ENCODE results near the gene ABCA13.

The ABCA13 gene

DNA sequence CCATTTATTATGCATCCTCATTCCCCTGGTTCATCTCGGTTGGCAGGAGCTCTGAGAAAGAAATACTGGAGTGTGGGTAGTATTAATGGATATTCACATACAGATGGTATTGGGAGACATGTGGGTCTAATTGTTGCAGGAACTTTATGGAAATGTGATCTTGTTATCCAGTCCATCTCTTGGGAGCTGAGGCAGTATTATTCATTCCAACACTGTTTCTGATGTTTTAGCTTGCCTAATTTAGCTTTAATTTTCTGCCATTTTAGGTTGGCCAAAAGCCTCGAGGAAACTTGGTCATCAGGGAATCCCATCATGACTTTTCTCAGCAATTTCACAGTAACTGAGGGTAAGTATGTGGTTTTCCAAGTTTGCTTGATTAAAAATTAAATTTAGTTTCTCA lies 125.7 kb downstream of the ABCA13 start:
- TF ChIP-seq CEBPB (IDR thresholded peaks at IDR 0.05) (no peak), YY1 (IDR thresholded peaks at IDR 0.05; ENCODE audit: low read depth) (no peak), EGR1 (IDR thresholded peaks at IDR 0.05) (no peak), ZBTB7A (IDR thresholded peaks at IDR 0.05; ENCODE audit: low read depth) (no peak), FOXM1 (IDR thresholded peaks at IDR 0.05; ENCODE audit: borderline replicate concordance, low read depth) (no peak), TCF12 (IDR thresholded peaks at IDR 0.05; ENCODE audit: low read depth) (no peak), CREB1 (IDR thresholded peaks at IDR 0.05; ENCODE audit: low read depth) (no peak), NFIC (IDR thresholded peaks at IDR 0.05) (no peak), TAF1 (IDR thresholded peaks at IDR 0.05; ENCODE audit: low read depth) (no peak), TEAD4 (IDR thresholded peaks at IDR 0.05) (no peak), RAD21 (IDR thresholded peaks at IDR 0.05; ENCODE audit: low read depth) (no peak), EP300 (IDR thresholded peaks at IDR 0.05; ENCODE audit: borderline replicate concordance) (no peak)
- TF ChIP-seq, protein P1, sequence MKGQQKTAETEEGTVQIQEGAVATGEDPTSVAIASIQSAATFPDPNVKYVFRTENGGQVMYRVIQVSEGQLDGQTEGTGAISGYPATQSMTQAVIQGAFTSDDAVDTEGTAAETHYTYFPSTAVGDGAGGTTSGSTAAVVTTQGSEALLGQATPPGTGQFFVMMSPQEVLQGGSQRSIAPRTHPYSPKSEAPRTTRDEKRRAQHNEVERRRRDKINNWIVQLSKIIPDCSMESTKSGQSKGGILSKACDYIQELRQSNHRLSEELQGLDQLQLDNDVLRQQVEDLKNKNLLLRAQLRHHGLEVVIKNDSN (IDR thresholded peaks at IDR 0.05): no peak
- TF ChIP-seq, protein P2, sequence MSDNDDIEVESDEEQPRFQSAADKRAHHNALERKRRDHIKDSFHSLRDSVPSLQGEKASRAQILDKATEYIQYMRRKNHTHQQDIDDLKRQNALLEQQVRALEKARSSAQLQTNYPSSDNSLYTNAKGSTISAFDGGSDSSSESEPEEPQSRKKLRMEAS (IDR thresholded peaks at IDR 0.05): no peak
- TF ChIP-seq, protein P3, sequence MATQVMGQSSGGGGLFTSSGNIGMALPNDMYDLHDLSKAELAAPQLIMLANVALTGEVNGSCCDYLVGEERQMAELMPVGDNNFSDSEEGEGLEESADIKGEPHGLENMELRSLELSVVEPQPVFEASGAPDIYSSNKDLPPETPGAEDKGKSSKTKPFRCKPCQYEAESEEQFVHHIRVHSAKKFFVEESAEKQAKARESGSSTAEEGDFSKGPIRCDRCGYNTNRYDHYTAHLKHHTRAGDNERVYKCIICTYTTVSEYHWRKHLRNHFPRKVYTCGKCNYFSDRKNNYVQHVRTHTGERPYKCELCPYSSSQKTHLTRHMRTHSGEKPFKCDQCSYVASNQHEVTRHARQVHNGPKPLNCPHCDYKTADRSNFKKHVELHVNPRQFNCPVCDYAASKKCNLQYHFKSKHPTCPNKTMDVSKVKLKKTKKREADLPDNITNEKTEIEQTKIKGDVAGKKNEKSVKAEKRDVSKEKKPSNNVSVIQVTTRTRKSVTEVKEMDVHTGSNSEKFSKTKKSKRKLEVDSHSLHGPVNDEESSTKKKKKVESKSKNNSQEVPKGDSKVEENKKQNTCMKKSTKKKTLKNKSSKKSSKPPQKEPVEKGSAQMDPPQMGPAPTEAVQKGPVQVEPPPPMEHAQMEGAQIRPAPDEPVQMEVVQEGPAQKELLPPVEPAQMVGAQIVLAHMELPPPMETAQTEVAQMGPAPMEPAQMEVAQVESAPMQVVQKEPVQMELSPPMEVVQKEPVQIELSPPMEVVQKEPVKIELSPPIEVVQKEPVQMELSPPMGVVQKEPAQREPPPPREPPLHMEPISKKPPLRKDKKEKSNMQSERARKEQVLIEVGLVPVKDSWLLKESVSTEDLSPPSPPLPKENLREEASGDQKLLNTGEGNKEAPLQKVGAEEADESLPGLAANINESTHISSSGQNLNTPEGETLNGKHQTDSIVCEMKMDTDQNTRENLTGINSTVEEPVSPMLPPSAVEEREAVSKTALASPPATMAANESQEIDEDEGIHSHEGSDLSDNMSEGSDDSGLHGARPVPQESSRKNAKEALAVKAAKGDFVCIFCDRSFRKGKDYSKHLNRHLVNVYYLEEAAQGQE (IDR thresholded peaks at IDR 0.05; ENCODE audit: low read depth): no peak

DNA sequence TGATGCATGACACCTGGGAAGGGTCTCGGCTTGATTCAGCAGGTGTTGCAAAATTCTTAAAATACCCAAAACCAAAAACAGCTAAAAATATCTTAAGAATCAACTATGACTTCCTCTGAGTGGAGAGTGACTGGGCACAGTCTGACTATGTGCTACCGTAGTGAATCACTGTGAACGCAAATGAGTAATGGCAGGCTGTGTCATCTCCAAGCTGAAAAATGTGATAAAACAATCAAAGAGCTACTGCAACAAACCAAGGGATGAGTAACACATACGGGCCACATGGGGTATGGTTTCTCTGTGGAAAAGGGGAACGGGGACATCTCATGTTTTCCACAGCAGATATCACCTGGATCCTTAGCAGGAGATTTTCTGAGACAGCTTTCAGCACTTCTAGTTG lies 127.5 kb downstream of the ABCA13 start:
- TF ChIP-seq, protein P3 (IDR thresholded peaks at IDR 0.05; ENCODE audit: low read depth): no peak
- TF ChIP-seq TAF1 (IDR thresholded peaks at IDR 0.05; ENCODE audit: low read depth): no peak
- no peak for TF ChIP-seq TEAD4 (IDR thresholded peaks at IDR 0.05)
- no peak for TF ChIP-seq CREB1 (IDR thresholded peaks at IDR 0.05; ENCODE audit: low read depth)
- no peak for TF ChIP-seq YY1 (IDR thresholded peaks at IDR 0.05; ENCODE audit: low read depth)
- TF ChIP-seq, protein P1 (IDR thresholded peaks at IDR 0.05): no peak

DNA sequence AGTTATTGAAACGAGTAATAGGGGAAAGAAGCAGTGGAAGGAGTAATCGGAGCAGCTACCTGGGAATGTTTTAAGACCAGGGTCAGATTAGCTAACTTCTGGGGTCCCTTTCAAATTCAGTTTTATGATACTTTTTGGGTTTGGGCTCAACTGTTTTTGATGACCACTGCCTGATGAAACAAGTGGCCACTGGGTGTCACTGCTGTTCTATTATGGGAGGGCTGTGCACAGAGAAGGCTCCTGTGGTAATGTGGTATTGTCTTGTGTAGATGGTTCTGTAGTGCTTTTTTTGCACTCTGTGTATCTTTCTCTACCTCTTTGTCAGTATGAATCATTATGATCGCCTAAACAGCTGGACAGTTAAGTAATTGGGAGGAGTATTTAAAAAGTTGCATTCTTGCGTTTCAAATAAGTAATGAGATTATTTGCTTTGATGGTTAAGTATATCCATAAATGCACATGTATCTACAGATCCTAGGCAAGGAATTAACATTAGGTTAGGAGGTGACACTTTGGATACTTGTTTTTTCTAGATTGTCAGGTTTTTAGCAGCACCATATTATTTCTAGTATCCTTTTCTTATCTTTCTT lies 128.4 kb downstream of the ABCA13 start:
- TF ChIP-seq, protein P2 (IDR thresholded peaks at IDR 0.05): no peak
- TF ChIP-seq RAD21 (IDR thresholded peaks at IDR 0.05; ENCODE audit: low read depth) (peak; percentile 80), TAF1 (IDR thresholded peaks at IDR 0.05; ENCODE audit: low read depth) (no peak), TEAD4 (IDR thresholded peaks at IDR 0.05) (no peak), FOXM1 (IDR thresholded peaks at IDR 0.05; ENCODE audit: borderline replicate concordance, low read depth) (no peak), CREB1 (IDR thresholded peaks at IDR 0.05; ENCODE audit: low read depth) (no peak), TCF12 (IDR thresholded peaks at IDR 0.05; ENCODE audit: low read depth) (no peak)

DNA sequence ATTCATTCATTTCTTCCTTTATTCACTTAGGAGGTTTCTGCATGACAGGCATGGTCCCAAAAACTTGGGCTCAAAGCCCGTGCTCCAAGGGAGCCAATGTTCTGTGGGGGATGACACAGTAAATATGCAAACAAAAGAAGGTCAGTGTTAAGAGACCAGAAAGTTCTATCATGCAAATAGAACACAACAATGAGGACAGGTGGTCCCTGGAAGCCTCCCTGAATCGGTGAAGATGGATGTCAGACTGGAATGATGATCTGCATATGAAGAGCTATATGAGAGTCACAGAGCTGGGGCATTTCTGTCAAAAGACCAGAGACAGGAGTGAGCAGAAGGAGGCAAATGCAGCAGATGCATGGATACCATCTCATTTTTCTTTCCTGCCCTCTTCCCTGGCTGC lies 129.0 kb downstream of the ABCA13 start:
- TF ChIP-seq ZBTB7A (IDR thresholded peaks at IDR 0.05; ENCODE audit: low read depth): no peak
- no peak for TF ChIP-seq EP300 (IDR thresholded peaks at IDR 0.05; ENCODE audit: borderline replicate concordance)

DNA sequence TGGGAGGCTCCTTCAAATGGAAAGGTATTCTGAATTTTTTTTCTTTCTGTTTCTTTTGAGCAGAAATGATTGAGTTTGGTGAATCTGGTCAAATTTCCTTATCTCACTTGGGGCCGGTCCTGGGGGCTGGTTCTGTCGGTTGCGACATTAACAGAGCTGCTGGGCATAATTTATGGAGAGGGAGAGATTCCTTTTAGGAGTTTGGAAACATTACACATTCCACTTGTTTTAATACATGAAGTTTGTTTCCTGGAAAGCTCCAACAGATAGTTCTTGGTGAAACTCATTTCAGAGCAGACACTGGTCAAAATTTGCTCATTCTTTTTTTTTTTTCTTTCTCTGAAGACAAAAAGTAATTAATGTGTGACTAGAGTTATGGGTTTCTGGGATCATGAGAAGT lies 129.9 kb downstream of the ABCA13 start:
- TF ChIP-seq EP300 (IDR thresholded peaks at IDR 0.05; ENCODE audit: borderline replicate concordance) (no peak), FOXM1 (IDR thresholded peaks at IDR 0.05; ENCODE audit: borderline replicate concordance, low read depth) (no peak)
- TF ChIP-seq, protein P1 (IDR thresholded peaks at IDR 0.05): no peak

DNA sequence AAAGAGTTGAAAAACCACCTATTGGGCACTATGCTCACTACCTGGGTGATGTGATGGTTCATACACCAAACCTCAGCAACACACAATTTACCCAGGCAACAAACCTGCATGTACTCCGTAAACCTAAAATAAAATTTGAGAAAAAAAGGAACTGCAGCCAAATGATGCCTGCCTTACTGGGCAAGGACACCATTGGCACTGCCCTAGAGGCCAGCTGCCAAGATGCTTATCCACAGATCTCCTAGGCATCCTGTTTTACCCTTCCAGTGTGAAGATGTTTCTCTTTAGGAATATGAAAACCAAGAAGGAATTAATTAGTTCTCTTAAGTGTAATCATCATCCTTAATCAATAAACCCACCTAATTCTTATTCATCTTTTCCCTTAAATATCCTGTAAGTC lies 133.4 kb downstream of the ABCA13 start:
- no peak for TF ChIP-seq NFIC (IDR thresholded peaks at IDR 0.05)
- TF ChIP-seq FOXM1 (IDR thresholded peaks at IDR 0.05; ENCODE audit: borderline replicate concordance, low read depth): no peak
- TF ChIP-seq, protein P2 (IDR thresholded peaks at IDR 0.05): no peak
- TF ChIP-seq, protein P1 (IDR thresholded peaks at IDR 0.05): no peak
- no peak for TF ChIP-seq CREB1 (IDR thresholded peaks at IDR 0.05; ENCODE audit: low read depth)
- TF ChIP-seq TAF1 (IDR thresholded peaks at IDR 0.05; ENCODE audit: low read depth): no peak
- no peak for TF ChIP-seq ZBTB7A (IDR thresholded peaks at IDR 0.05; ENCODE audit: low read depth)
- no peak for TF ChIP-seq EP300 (IDR thresholded peaks at IDR 0.05; ENCODE audit: borderline replicate concordance)
- no peak for TF ChIP-seq EGR1 (IDR thresholded peaks at IDR 0.05)
- no peak for TF ChIP-seq YY1 (IDR thresholded peaks at IDR 0.05; ENCODE audit: low read depth)
- no peak for TF ChIP-seq RAD21 (IDR thresholded peaks at IDR 0.05; ENCODE audit: low read depth)
- TF ChIP-seq TCF12 (IDR thresholded peaks at IDR 0.05; ENCODE audit: low read depth): no peak
- TF ChIP-seq, protein P3 (IDR thresholded peaks at IDR 0.05; ENCODE audit: low read depth): no peak

All from Ishikawa (cell line).